ENCODE data around the gene NEK1.

DNA sequence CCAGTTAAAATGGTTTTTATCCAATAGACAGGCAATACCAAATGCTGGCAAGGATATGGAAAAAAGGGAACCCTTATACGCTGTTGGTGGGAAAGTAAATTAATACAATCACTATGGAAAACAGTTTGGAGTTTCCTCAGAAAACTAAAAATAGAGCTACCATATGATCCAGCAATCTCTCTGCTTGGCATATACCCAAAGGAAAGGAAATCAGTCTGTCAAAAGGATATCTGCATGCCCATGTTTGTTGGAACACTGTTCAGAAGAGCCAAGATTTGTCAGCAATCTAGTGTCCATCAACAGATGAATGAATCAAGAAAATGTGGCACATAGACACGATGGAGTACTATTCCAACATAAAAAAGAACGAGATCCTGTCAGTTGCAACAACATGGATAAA, 250.6 kb downstream of the NEK1 start:
- TF ChIP-seq, protein P1, sequence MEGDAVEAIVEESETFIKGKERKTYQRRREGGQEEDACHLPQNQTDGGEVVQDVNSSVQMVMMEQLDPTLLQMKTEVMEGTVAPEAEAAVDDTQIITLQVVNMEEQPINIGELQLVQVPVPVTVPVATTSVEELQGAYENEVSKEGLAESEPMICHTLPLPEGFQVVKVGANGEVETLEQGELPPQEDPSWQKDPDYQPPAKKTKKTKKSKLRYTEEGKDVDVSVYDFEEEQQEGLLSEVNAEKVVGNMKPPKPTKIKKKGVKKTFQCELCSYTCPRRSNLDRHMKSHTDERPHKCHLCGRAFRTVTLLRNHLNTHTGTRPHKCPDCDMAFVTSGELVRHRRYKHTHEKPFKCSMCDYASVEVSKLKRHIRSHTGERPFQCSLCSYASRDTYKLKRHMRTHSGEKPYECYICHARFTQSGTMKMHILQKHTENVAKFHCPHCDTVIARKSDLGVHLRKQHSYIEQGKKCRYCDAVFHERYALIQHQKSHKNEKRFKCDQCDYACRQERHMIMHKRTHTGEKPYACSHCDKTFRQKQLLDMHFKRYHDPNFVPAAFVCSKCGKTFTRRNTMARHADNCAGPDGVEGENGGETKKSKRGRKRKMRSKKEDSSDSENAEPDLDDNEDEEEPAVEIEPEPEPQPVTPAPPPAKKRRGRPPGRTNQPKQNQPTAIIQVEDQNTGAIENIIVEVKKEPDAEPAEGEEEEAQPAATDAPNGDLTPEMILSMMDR (IDR thresholded peaks at IDR 0.05), result no peak
- no peak for TF ChIP-seq POLR2AphosphoS5 (IDR thresholded peaks at IDR 0.05; ENCODE audit: insufficient read depth in 1 of 2, low read depth in 1 of 2)
- TF ChIP-seq POLR2A (IDR thresholded peaks at IDR 0.05), result no peak
